GM19467 (cell line): ENCODE results near the gene SERHL2.
A peak's percentile ranks its signal among the peaks of the same experiment; 100 is the strongest.
"Not testable (repeated sequence)": the region's sequence is repeated elsewhere in the genome, so short reads cannot be mapped to it uniquely, and the experiment has no call there.

ENCODE experiments used
- ATAC-seq: cut with Tn5 transposase; IDR thresholded peaks from one replicate; pipeline ENCODE4 v1.9.1; 2021; ENCODE audit warnings: mild to moderate bottlenecking, moderate library complexity; ENCODE audit not compliant: unreplicated experiment

The SERHL2 gene

GRCh38 chr22:42553475-42554361 lies at the start of gene SERHL2:
Gene SERHL2, plus strand, starts transcription at chr22:42553956. Its CDS starts 65 bp downstream, at chr22:42554021.
- ATAC-seq, result peak; percentile 55

- not testable (repeated sequence) for ATAC-seq
Measured at GRCh38 chr22:42508327-42508974, 45.3 kb upstream of the SERHL2 start.

GRCh38 chr22:42508975-42509364 lies 44.8 kb upstream of the SERHL2 start:
- not testable (repeated sequence) for ATAC-seq

- no peak for ATAC-seq
Measured at GRCh38 chr22:42509548-42509947, 44.2 kb upstream of the SERHL2 start.

GRCh38 chr22:42511401-42511891 lies 42.3 kb upstream of the SERHL2 start:
- ATAC-seq, result no peak

GRCh38 chr22:42512273-42512990 lies 41.3 kb upstream of the SERHL2 start:
- not testable (repeated sequence) for ATAC-seq

GRCh38 chr22:42514331-42514730 lies 39.4 kb upstream of the SERHL2 start:
- ATAC-seq, result not testable (repeated sequence)

GRCh38 chr22:42515304-42515703 lies 38.5 kb upstream of the SERHL2 start:
- ATAC-seq, result not testable (repeated sequence)

- no peak for ATAC-seq
Measured at GRCh38 chr22:42515896-42516295, 37.9 kb upstream of the SERHL2 start.

GRCh38 chr22:42517103-42517502 lies 36.7 kb upstream of the SERHL2 start:
- not testable (repeated sequence) for ATAC-seq

- not testable (repeated sequence) for ATAC-seq
Measured at GRCh38 chr22:42518638-42519524, 34.9 kb upstream of the SERHL2 start.

- peak; percentile 62 for ATAC-seq
Measured at GRCh38 chr22:42519525-42520401, 34.0 kb upstream of the SERHL2 start, which contains the start of gene RRP7A. Gene RRP7A, minus strand, starts transcription at chr22:42519796. Its CDS starts 10 bp downstream, at chr22:42519786.

- no peak for ATAC-seq
Measured at GRCh38 chr22:42521228-42521546, 32.6 kb upstream of the SERHL2 start.

- ATAC-seq, result no peak
Measured at GRCh38 chr22:42522546-42522945, 31.2 kb upstream of the SERHL2 start.

GRCh38 chr22:42528591-42529307 lies 25.0 kb upstream of the SERHL2 start:
- no peak for ATAC-seq

- ATAC-seq, result not testable (repeated sequence)
Measured at GRCh38 chr22:42529435-42529834, 24.3 kb upstream of the SERHL2 start.

- ATAC-seq, result not testable (repeated sequence)
Measured at GRCh38 chr22:42531401-42532084, 22.2 kb upstream of the SERHL2 start.

GRCh38 chr22:42533638-42533977 lies 20.1 kb upstream of the SERHL2 start:
- no peak for ATAC-seq
